GM21723 (cell line): Measurements from ENCODE around the gene ZNF718.
A peak's percentile ranks its signal among the peaks of the same experiment; 100 is the strongest.
"Not testable (repeated sequence)": the region's sequence is repeated elsewhere in the genome, so short reads cannot be mapped to it uniquely, and the experiment has no call there.

Experiments
- ATAC-seq: cut with Tn5 transposase; IDR thresholded peaks from one replicate; pipeline ENCODE4 v1.9.1; 2021; ENCODE audit warnings: mild to moderate bottlenecking, moderate library complexity; ENCODE audit not compliant: unreplicated experiment

The ZNF718 gene

DNA sequence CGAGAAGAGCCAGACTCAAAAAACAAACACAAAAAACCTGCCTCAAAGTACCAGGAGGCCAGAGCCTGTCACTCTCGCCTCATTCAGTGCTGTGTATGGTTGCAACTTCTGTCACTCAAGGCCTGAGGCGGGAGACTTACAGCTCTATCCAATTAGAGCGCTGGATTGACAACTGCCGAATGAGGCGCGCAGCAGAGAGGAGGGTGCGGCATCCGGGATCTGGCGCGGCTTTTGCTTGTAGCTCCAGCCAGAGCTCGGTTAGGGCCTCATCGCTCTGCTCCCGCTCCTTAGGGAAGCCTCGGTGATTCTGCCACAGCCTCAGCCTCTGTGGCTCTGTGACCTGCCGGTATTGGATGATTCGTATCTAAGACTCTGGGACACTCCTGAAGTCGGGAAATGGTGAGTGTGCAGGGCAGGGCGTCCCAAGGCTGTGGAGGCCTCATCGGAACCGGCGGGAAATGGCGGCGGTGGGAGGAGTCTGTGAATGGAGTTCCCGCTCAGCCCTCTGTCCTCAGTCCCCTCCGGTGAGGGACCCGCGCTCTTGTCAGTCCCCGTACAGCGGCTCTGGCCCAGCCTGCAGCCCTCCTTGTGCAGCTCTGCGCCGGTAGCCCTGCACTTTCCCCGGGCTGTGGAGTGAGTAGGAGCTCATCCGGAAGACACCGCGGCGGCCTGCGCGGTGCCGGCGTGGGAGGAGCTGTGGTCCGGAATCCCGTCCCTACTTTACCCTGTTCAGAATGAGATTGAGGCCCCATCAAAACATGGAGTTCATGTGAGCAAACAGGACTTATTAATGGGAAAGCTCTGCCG is at the start of gene ZNF718:
Gene ZNF718, plus strand, starts transcription at position 227 of the 807 bp plus-strand sequence. Its CDS starts 170 bp downstream, at position 397.
- peak; percentile 99 for ATAC-seq

DNA sequence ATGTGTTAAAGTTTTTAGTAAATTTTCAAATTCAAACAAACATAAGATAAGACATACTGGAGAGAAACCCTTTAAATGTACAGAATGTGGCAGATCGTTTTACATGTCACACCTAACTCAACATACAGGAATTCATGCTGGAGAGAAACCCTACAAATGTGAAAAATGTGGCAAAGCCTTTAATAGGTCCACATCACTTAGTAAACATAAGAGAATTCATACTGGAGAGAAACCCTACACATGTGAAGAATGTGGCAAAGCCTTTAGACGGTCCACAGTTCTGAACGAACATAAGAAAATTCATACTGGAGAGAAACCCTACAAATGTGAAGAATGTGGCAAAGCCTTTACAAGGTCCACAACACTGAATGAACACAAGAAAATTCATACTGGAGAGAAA is 38.4 kb upstream of the ZNF718 start:
- no peak for ATAC-seq

DNA sequence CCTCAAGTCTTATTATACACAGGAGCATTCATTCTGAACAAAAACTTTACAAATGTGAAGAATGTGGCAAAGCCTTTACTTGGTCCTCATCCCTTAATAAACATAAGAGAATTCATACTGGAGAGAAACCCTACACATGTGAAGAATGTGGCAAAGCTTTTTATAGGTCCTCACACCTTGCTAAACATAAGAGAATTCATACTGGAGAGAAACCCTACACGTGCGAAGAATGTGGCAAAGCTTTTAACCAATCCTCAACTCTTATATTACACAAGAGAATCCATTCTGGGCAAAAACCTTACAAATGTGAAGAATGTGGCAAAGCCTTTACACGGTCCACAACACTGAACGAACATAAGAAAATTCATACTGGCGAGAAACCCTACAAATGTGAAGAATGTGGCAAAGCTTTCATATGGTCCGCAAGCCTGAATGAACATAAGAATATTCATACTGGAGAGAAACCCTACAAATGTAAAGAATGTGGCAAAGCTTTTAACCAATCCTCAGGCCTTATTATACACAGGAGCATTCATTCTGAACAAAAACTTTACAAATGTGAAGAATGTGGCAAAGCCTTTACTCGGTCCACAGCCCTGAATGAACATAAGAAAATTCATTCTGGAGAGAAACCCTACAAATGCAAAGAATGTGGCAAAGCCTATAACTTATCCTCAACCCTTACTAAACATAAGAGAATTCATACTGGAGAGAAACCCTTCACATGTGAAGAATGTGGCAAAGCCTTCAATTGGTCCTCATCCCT is 37.6 kb upstream of the ZNF718 start:
- ATAC-seq, result not testable (repeated sequence)

DNA sequence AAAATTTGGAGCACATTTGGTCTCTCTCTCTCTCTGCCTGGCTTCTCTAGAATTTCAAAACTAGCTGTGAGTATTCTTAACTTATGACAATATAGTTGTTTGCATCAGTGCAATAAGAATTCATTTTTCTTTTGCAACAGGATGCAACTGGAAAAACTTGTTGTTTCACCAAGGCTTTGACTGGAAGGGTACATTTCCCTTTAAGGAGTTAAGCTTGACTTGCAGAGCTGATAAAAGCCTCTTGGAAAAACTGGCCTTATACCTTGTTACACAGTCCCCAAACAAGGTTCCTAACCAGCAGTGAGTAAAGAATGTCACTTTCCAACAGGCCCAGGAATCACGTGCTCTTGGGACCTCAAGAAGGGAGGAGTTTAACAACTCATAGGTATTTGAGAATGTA is 25.9 kb upstream of the ZNF718 start:
- ATAC-seq, result no peak

DNA sequence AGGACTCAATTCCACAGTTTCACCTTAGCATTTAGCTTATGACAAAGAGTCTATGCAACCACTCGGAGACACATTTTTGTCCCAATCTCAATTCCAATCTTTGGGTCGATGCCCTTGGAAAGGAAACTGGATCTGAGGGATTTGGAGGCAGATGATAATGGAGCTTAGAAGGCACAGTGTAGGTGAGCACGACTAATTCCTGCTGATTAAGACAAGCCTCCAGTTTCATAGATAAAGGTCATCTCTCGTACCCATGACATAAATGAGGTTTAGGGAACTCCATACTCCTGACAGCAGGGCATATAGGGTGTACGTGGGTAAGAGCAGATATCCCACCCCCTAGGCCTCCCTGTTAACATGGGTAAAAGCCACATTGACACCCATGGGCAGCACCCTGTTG is 24.4 kb upstream of the ZNF718 start:
- no peak for ATAC-seq

DNA sequence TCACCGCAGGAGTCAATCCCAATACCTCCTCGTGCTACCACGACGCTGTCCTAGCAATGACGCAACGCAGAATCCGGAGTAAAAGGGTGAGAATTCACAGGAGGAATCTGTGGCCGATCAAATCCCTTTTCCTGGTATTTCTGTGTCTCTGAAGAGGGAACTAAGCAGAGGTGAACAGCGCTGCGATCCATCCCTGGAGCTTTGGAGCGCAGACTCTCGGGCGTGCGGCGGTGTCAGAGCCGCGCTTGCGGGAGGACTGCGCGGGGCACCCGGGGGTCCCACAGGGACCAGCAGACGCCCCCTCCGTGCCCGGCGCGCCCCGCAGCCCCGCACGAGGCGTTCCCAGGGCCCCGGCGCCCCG is 17.2 kb upstream of the ZNF718 start:
- ATAC-seq, result no peak

DNA sequence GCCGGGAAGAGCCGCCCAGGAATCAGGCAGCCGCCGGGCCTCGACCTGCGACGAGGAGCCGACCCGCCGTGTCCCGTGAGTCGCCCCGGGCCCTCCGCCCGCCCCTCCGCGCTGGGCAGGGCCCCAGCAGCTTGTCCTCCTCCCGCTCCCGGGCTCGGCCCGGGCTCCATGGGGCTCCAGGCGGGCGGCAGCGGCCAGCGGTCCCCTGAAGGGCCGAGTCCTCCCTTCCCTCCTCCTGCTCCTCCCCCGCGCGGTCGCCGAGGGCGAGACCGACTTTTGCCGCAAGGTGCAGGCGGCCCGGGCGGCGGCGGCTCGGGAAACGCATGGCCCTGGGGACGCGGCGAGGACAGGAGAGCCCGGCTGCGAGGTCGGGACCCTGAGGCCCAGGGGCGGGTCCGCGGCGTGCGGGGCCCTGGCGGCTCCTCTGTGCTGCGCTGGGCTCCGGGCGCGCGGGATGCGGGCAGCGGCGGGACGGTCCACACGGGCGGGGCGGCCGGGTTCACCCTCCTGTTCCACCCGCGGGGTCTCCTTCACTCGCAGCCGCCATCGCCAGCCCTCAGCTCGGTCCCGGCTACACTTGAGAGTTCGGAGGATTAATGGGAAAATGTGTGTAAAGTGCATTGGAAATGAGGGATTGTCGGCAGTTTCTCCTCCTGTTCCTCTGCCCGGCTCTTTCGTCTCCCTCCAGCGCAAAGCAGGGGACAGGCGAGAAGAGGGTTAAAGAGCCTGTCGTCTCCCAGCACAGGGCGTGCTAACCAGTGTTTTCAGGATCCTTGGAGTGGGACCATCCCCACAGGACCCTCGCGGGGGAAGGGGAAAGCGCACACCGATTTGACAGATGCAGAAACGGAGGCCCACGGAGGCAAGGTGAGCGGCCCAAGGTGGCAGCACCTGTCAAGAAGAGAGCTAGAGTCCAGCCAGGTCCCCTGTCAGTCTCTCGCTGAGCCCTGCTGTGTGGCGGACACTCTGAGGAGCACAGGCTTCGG is 16.6 kb upstream of the ZNF718 start:
- no peak for ATAC-seq

DNA sequence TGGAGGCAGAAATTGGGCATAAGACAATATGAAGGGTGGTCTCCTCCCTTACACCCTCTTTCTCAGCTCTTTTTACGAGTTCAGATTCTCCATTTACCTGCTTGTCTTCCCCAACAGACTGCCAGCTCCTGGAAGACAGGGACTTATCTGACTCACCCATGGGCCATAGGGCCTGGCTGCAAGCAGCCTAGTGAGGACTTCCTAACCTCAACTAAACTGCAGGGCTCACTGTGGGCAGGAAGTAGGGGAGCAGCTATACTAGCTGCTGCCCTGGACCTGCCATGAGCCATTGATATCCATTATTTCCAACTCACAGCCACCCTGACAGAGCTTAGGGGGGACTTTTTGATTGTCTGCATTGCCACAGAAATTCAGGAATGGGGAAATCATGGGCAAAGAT is 11.5 kb upstream of the ZNF718 start:
- no peak for ATAC-seq

DNA sequence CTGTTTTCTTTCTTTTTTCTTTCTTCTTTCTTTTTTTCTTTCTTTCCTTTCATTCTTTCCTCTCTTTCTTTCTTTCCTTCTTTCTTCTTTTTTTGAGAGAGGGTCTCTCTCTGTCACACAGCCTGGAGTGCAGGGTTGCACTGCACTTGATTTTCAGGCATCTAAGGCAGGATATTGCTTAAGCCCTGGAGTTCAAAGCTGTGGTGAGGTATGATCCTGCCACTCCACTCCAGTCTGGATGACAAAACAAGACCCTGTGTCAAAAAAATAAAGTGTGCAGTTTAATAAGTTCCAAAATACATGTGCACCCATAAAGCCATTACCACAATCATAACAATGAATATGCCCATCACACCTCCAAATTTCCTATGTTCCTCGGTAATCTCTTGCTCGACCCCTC is 10.6 kb upstream of the ZNF718 start:
- no peak for ATAC-seq

DNA sequence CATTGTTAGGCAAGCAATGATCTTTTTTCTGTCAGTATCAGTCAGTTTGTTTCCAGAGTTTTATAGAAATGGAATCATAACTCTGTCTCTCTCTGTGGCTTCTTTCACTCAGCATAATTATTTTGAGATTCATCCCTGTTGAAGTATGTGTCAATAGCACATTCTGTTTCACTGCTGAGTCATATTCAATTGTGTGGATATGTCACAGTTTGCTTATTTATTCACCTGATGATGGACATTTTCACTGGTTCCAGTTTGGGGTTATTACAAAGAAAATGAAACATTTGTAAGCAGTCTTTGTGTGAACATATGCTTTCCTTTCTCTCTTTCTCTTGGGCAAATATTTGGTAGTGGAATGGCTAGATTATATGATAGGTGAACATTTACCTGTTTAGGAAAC is 10.2 kb upstream of the ZNF718 start:
- no peak for ATAC-seq

DNA sequence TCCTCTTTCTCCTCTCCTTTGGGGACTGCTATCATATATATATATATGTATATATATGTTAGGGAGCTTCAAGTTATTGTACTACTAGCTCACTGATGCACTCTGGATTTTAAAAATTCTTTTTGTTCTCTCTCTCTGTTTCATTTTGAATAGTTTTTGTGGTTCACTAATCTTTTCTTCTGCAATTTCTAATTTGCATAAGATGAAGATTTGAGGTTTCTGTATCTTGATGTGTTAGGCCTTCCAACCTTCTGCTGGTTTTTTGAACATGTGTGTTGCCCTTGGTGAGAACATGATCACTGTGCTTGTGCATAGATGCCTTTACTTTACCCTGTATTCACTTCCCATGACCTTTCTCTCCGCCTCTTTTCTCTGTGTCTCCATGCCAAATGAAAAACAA is 7.8 kb upstream of the ZNF718 start:
- ATAC-seq, result no peak

DNA sequence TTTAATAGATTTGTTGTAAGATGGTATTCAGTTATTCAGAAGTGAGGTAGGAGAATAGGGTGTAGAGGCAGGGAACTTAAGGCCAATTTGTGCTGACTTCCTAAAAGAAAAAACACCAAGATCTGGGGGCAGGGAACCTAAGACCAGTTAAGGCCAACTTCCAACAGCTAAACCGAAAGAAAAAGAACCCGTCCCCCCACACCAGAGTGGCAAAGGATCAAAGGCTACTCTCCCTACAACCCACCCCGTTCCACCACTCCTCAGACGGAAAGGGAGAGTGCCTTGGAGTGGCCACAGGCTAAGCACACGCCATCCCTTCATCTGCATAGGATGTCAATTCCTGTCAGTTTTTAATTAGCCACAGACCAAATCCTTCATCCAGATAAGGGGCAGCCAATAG is 3.7 kb upstream of the ZNF718 start:
- no peak for ATAC-seq

DNA sequence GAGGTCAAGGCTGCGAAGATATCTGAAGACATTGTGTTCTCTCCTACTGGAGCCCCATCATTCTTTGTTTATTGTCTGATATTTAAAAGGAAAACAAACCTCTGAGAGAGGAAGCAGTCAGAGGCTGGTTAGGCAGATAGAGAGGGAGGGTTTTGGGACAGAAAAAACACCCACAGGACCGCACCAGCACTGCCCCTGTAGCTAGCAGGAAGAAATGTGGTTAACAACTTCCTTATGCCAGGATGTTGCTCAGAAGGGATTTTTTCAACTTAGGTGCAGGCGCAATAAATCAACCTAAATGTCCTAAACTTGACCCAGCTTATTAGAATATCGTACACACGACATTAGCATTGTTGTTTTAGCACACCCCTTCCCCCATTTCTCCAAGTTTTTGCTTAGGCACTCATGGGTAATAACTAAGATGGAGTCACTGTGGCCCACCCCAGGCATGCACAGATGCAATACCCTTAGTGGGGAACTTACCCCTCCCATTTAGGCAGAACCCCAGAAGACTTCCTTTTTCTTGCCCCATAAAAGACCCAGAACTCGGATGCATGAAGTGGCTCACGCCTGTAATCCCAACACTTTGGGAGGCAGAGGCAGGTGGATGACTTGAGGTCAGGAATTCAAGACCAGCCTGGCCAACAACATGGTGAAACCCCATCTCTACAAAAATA is 2.8 kb upstream of the ZNF718 start:
- ATAC-seq, result no peak

DNA sequence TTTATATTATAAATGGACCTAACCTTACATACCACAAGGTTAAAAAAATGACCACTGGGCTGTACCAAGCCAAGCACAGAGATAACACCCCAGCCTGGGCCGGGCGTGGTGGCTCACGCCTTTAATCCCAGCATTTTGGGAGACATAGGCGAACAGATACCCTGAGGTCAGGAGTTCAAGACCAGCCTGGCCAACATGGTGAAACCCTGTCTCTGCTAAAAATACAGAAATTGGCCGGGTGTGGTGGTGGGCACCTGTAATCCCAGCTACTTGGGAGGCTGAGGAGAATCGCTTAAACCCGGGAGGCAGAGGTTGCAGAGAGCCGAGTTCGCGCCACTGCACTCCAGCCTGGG is 403 bp upstream of the ZNF718 start:
- not testable (repeated sequence) for ATAC-seq

DNA sequence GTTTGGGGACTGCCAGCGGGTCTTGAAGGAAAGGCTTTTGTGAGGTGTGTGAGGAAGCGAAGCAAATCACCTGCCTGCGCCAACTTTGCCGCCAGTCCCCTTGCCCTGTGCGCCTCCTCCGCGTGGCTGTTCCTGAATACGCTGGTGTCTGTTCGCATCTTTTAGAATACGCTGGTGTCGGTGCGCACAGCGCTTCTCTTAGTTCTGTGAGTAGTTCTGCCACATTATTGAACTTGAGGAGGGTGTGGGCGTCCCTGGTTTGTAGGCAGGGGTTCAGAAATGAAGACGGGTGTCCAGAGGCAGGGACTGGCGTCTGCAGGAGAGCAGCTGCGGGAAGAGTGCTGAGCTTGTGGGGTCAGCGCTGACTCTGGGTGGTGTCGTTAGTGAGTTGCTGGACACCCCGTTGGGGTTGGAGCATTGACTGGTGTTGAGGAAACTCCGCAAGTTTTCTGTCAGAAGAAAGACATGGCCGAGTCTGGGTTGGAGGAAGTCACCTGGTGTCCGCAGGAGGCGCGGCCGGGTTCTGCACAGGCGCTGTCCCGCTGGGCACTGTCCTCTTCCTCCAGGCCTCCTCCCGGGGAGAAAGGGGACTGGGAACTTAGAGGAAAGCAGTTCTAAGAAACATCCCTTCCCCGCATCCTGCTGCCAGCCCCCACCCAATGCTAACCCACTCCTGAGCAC is 930 bp downstream of the ZNF718 start:
- peak; percentile 20 for ATAC-seq

DNA sequence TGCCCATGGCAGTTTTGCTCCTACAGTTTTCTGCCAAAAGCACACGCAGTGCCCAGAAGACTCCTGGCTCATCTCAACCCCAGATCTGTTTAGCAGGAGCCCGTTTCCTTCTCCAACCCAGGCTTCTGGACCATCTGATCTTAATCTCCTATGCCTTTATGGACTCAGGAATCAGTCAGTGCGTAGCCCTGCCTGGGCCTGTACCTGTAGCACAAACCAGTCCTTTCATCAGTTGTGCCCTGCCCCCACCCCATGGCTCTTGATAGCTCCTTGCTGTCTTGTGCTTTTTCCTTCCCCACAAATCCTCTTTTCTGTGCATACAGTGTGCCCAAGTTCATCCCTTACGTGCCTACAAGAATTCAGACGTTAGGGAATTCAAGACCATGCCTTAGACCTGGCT is 1.5 kb downstream of the ZNF718 start:
- ATAC-seq, result no peak

DNA sequence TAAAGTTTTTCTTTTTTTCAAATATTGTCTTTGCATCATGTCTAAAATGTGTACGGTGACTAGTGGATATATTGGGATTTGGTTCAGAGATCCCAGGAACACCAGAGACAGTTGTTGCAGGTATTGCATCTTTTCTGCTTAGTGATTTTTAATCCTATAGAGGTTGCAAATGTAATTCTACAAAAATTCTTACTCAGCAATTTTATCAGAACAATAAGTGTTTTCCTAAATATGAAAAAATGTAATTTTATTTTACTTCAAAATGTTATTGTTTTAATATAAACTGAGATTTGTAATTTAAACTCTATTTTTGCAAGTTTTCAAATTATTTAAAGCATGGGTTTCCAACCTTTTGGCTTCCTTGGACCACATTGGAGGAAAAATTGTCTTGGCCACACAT is 8.2 kb downstream of the ZNF718 start:
- ATAC-seq, result no peak

DNA sequence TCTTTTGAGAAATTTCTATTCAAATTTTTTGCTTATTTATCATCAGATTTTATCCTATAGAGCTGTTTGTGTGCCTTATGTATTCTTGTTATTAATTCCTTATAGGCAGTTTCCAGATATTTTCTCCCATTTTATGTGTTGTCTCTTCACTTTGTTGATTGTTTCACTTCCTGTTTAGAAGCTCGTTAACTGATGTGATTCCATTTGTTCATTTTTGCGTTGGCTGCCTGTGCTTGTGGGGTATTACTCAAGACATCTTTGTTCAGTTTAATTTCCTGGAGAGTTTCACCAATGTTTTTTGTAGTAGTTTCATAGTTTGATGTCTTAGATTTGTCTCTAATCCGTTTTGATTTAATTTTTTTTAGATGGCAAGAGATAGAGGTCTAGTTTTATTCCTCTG is 14.6 kb downstream of the ZNF718 start:
- no peak for ATAC-seq

DNA sequence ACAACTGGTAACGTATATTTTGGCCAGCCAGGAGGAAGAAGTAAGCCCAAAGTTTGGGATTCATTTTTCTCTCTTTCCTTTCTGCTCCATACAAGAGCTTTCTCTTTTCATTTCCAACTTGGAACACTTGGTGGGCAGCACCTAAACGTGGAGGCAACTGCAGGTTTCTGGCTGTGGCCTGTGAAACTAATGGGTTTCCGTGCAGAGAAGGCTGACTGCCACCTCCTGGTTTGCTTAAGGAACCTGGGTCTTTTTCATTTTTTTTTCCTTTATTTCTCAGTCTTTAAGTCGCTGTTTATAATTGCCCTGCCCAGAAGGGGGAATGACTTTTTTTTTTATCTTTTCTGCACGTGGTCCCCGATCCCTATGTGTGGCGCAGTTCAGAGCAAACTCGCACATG is 15.4 kb downstream of the ZNF718 start:
- ATAC-seq, result no peak

DNA sequence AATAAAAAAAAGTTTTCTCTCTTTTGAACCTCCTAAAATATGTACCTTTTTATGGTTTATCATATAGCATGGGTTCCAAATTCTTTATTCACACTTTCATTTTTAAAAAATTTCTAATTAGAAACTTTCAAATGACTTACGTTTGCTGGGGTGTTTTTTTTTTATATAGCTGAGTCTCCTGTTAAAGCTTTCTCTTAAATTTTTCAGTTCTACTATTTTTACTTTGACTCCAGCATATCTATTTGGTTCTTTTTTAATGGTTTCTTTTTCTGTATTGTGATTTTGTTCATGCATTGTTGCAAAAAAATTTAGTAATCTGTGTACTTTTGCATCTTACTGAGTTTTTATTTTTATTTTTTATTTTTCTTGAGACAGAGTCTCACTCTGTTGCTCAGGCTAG is 22.3 kb downstream of the ZNF718 start:
- no peak for ATAC-seq
